ENCODE data around the gene LKAAEAR1. TPM values are rescaled to one million over a fixed set of nuclear protein-coding genes. Genes with fewer than 3 reads are reported as not detected.

Gene LKAAEAR1
- total and polyA plus RNA-seq, 2 of the 13 experiments (the other 11 are each of a cell fraction or from before 2014, with no cell fraction given) = not detected

GRCh38 chr20:64053841-64054661 lies 30.1 kb downstream of the LKAAEAR1 start (continued):
- TF ChIP-seq, protein P1, sequence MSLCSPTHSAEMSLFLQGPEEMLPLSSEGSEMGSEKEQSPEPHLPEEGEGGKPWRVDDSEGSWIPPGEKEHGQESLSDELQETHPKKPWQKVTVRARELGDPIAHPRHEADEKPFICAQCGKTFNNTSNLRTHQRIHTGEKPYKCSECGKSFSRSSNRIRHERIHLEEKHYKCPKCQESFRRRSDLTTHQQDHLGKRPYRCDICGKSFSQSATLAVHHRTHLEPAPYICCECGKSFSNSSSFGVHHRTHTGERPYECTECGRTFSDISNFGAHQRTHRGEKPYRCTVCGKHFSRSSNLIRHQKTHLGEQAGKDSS (CRISPR knock-in tag; IDR thresholded peaks at IDR 0.05; ENCODE audit: borderline replicate concordance, low read depth) = peak; percentile 84; the same call in 1 of the 2 replicates
- TF ChIP-seq PREB (CRISPR knock-in tag; IDR thresholded peaks at IDR 0.05) (no peak), MLXIP (CRISPR knock-in tag; IDR thresholded peaks at IDR 0.05; ENCODE audit: borderline replicate concordance) (no peak), GTF2F1 (IDR thresholded peaks at IDR 0.05; ENCODE audit: low read length) (no peak), ATF5 (CRISPR knock-in tag; IDR thresholded peaks at IDR 0.05; ENCODE audit: low read depth) (no peak), ATAD3A (CRISPR knock-in tag; IDR thresholded peaks at IDR 0.05) (0 out of 2 replicates have a peak, but pooled peaks have one; percentile 71), CREM (IDR thresholded peaks at IDR 0.05) (peak; percentile 66), CREM (CRISPR knock-in tag; IDR thresholded peaks at IDR 0.05) (no peak), HMG20B (CRISPR knock-in tag; conservative IDR thresholded peaks at IDR 0.05) (peak; percentile 54), GATAD2A (CRISPR knock-in tag; IDR thresholded peaks at IDR 0.05) (peak; percentile 85), GFI1 (CRISPR knock-in tag; IDR thresholded peaks at IDR 0.05; ENCODE audit: borderline replicate concordance) (no peak; the same call in 1 of the 2 replicates), ZMAT3 (CRISPR knock-in tag; conservative IDR thresholded peaks at IDR 0.05) (peak; percentile 91; the same call in 1 of the 2 replicates), KDM1A (CRISPR knock-in tag; IDR thresholded peaks at IDR 0.05) (peak; percentile 73; the same call in 1 of the 2 replicates), ZNF367 (CRISPR knock-in tag; IDR thresholded peaks at IDR 0.05; ENCODE audit: borderline replicate concordance) (no peak), AHR (CRISPR knock-in tag; IDR thresholded peaks at IDR 0.05) (peak; percentile 98; the same call in 1 of the 2 replicates), ZNF124 (CRISPR knock-in tag; IDR thresholded peaks at IDR 0.05) (peak; percentile 54; the same call in 1 of the 2 replicates), SMAD1 (CRISPR knock-in tag; IDR thresholded peaks at IDR 0.05; ENCODE audit: borderline replicate concordance, low read depth) (0 out of 2 replicates have a peak, but pooled peaks have one; percentile 7), ZNF660 (CRISPR knock-in tag; IDR thresholded peaks at IDR 0.05; ENCODE audit: borderline replicate concordance, low read depth) (0 out of 2 replicates have a peak, but pooled peaks have one; percentile 91), ZNF564 (CRISPR knock-in tag; IDR thresholded peaks at IDR 0.05) (peak; percentile 67; the same call in 1 of the 2 replicates), PHF20 (CRISPR knock-in tag; IDR thresholded peaks at IDR 0.05) (peak; percentile 73)
- TF ChIP-seq, protein P2, sequence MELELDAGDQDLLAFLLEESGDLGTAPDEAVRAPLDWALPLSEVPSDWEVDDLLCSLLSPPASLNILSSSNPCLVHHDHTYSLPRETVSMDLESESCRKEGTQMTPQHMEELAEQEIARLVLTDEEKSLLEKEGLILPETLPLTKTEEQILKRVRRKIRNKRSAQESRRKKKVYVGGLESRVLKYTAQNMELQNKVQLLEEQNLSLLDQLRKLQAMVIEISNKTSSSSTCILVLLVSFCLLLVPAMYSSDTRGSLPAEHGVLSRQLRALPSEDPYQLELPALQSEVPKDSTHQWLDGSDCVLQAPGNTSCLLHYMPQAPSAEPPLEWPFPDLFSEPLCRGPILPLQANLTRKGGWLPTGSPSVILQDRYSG (CRISPR knock-in tag; IDR thresholded peaks at IDR 0.05) = 0 out of 2 replicates have a peak, but pooled peaks have one; percentile 89
- TF ChIP-seq, protein P3, sequence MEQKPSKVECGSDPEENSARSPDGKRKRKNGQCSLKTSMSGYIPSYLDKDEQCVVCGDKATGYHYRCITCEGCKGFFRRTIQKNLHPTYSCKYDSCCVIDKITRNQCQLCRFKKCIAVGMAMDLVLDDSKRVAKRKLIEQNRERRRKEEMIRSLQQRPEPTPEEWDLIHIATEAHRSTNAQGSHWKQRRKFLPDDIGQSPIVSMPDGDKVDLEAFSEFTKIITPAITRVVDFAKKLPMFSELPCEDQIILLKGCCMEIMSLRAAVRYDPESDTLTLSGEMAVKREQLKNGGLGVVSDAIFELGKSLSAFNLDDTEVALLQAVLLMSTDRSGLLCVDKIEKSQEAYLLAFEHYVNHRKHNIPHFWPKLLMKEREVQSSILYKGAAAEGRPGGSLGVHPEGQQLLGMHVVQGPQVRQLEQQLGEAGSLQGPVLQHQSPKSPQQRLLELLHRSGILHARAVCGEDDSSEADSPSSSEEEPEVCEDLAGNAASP (CRISPR knock-in tag; IDR thresholded peaks at IDR 0.05; ENCODE audit: borderline replicate concordance) = peak; percentile 72; the same call in 1 of the 2 replicates

Measured in HepG2 (cell line).